Breast epithelium (tissue), 4 donors: ENCODE data around the gene KLHL29. TPM values are rescaled to one million over a fixed set of nuclear protein-coding genes. Genes with fewer than 3 reads are reported as not detected.

Experiments
- DNase-seq, 2 donors: peaks; one replicate each; pipeline ENCODE4 v3.0.0-alpha.2; 2019; ENCODE audit warnings: low spot score in 2 of 2
- H3K27ac ChIP-seq, 2 donors: fragments of 200-600 bp; sonication (generic) in 1 of 2; one replicate each; pipeline ENCODE4 v1.5.1; 2016 to 2019; ENCODE audit warnings: mild to moderate bottlenecking in 1 of 2
- H3K27me3 ChIP-seq, 2 donors: fragments of 200-600 bp; sonication (generic) in 1 of 2; one replicate each; pipeline versions ENCODE4 v1.5.1 to v1.6.0; 2017 to 2019; ENCODE audit warnings: control low read depth in 1 of 2, mild to moderate bottlenecking in 1 of 2
- H3K36me3 ChIP-seq: fragments of 200-600 bp; one replicate; pipeline ENCODE4 v1.5.1; 2019
- H3K4me1 ChIP-seq, 2 donors: fragments of 200-600 bp; sonication (generic); one replicate each; pipeline ENCODE4 v1.5.1; 2016 to 2019; ENCODE audit warnings: control low read depth in 1 of 2
- H3K4me3 ChIP-seq, 3 donors: fragments of 200-600 bp; sonication (generic); 1 replicate in 2 of 3; 2 replicates in 1 of 3; pipeline ENCODE4 v1.5.1; 2016 to 2019; ENCODE audit warnings: mild to moderate bottlenecking in 3 of 3, moderate library complexity in 2 of 3
- H3K9me3 ChIP-seq, 2 donors: fragments of 200-600 bp; sonication (generic) in 1 of 2; one replicate each; pipeline ENCODE4 v1.5.1; 2016 to 2019; ENCODE audit warnings: control low read depth in 1 of 2
- CTCF ChIP-seq, 3 donors: fragments of 450-650 bp; IDR thresholded peaks; one replicate each; pipeline ENCODE4 v1.5.1; 2016 to 2017; ENCODE audit warnings: antibody characterized with exemption in 3 of 3, mild to moderate bottlenecking in 3 of 3, moderate library complexity in 3 of 3
- POLR2A ChIP-seq: fragments of 450-650 bp; IDR thresholded peaks from one replicate; pipeline ENCODE4 v1.6.1; 2016; ENCODE audit warnings: antibody characterized with exemption, mild to moderate bottlenecking, moderate library complexity
- POLR2AphosphoS5 ChIP-seq, 3 donors: sonication (generic); formaldehyde crosslinking; IDR thresholded peaks; one replicate each; pipeline ENCODE4 v1.6.1; 2017; ENCODE audit warnings: antibody characterized with exemption in 3 of 3
- intact Hi-C: fragments of 100-400 bp; cut with DNase I; formaldehyde crosslinking; loops from one replicate; pipeline ENCODE4 v1.15.1; 2023; ENCODE audit warnings: low total_unique reads
- total RNA-seq, 3 donors: library from RNA; depleted of rRNA; stranded (reverse); fragments of >200 nt; gene quantifications; one replicate each; pipeline ENCODE4 v1.1.0, GENCODE V29; 2016

The KLHL29 gene
- total RNA-seq, 3 donors from 2014 or later, result 4.5 to 20.9 (median 14.7) TPM

- Histone ChIP-seq H3K4me3 (no peak overlapping the region), H3K9me3 (no peaks in the 10 kb centered on the region), H3K4me1 (no peaks in the 10 kb centered on the region), H3K27me3 (peaks cover 0 to 2% of the 10 kb centered on the region in 2 donors), H3K36me3 (no peaks in the 10 kb centered on the region), H3K27ac (peak overlapping the region in 1 of 2 donors; percentile 12)
- peak in 1 of 2 donors; percentile 84 for DNase-seq
- no peak for TF ChIP-seq POLR2AphosphoS5 (IDR thresholded peaks at IDR 0.05)
- no peak for TF ChIP-seq POLR2A
- TF ChIP-seq CTCF (IDR thresholded peaks at IDR 0.05), result no peak
- intact Hi-C loops, result loop anchor here (5.0 kb wide), 1 partner anchor 239 kb away; no protein-coding TSS in a partner anchor
Measured at GRCh38 chr2:23452853-23453420, 68.0 kb downstream of the KLHL29 start.

- Histone ChIP-seq H3K9me3 (no peaks in the 10 kb centered on the region), H3K4me3 (no peak overlapping the region), H3K27me3 (peaks cover 0 to 2% of the 10 kb centered on the region in 2 donors), H3K4me1 (no peaks in the 10 kb centered on the region), H3K36me3 (no peaks in the 10 kb centered on the region), H3K27ac (peak overlapping the region in 1 of 2 donors; percentile 12)
- TF ChIP-seq CTCF (IDR thresholded peaks at IDR 0.05), result no peak
- no peak for TF ChIP-seq POLR2AphosphoS5 (IDR thresholded peaks at IDR 0.05)
- TF ChIP-seq POLR2A, result no peak
- intact Hi-C loops, result loop anchor here (5.0 kb wide), 1 partner anchor 239 kb away; no protein-coding TSS in a partner anchor
- DNase-seq, result no peak
Measured at GRCh38 chr2:23453432-23453831, 68.5 kb downstream of the KLHL29 start.

GRCh38 chr2:23453836-23454460 is 69.0 kb downstream of the KLHL29 start:
- H3K4me3 ChIP-seq, result no peak overlapping the region
- no peak for DNase-seq
- H3K36me3 ChIP-seq, result no peaks in the 10 kb centered on the region
- intact Hi-C loops, result loop anchor here (5.0 kb wide), 1 partner anchor 238 kb away; no protein-coding TSS in a partner anchor
- H3K4me1 ChIP-seq, result no peaks in the 10 kb centered on the region
- H3K9me3 ChIP-seq, result no peaks in the 10 kb centered on the region
- H3K27me3 ChIP-seq, result peaks cover 0 to 2% of the 10 kb centered on the region in 2 donors
- TF ChIP-seq POLR2A (no peak), CTCF (IDR thresholded peaks at IDR 0.05) (no peak), POLR2AphosphoS5 (IDR thresholded peaks at IDR 0.05) (no peak)
- H3K27ac ChIP-seq, result no peak overlapping the region

- peaks cover 0 to 2% of the 10 kb centered on the region in 2 donors for H3K27me3 ChIP-seq
- H3K36me3 ChIP-seq, result no peaks in the 10 kb centered on the region
- intact Hi-C loops, result loop anchor here (5.0 kb wide), 1 partner anchor 238 kb away; no protein-coding TSS in a partner anchor
- TF ChIP-seq POLR2AphosphoS5 (IDR thresholded peaks at IDR 0.05) (no peak), POLR2A (no peak), CTCF (IDR thresholded peaks at IDR 0.05) (no peak)
- no peaks in the 10 kb centered on the region for H3K4me1 ChIP-seq
- no peaks in the 10 kb centered on the region for H3K9me3 ChIP-seq
- no peak overlapping the region for H3K27ac ChIP-seq
- H3K4me3 ChIP-seq, result no peak overlapping the region
- DNase-seq, result no peak
Measured at GRCh38 chr2:23454501-23455120, 69.6 kb downstream of the KLHL29 start.

- no peaks in the 10 kb centered on the region for H3K36me3 ChIP-seq
- no peaks in the 10 kb centered on the region for H3K4me1 ChIP-seq
- intact Hi-C loops, result no loop called here
- H3K4me3 ChIP-seq, result no peak overlapping the region
- H3K27me3 ChIP-seq, result peaks cover 0 to 2% of the 10 kb centered on the region in 2 donors
- DNase-seq, result no peak
- no peaks in the 10 kb centered on the region for H3K9me3 ChIP-seq
- TF ChIP-seq POLR2AphosphoS5 (IDR thresholded peaks at IDR 0.05) (no peak), POLR2A (no peak), CTCF (IDR thresholded peaks at IDR 0.05) (no peak)
- H3K27ac ChIP-seq, result no peak overlapping the region
Measured at GRCh38 chr2:23456396-23456795, 71.4 kb downstream of the KLHL29 start.
